Brain microvascular endothelial cell (primary cell): ENCODE results near the gene MFN2.

Source experiments
- DNase-seq: peaks from one replicate; pipeline ENCODE4 v3.0.0-alpha.2; 2020
- H3K27ac ChIP-seq: fragments of 250-450 bp; sonication (Bioruptor Pico); 2 replicates; pipeline ENCODE4 v1.5.1; 2020; ENCODE audit warnings: mild to moderate bottlenecking, moderate library complexity
- H3K27me3 ChIP-seq: fragments of 250-450 bp; sonication (Bioruptor Pico); replicated peaks from 2 replicates; pipeline ENCODE4 v1.5.1; 2020; ENCODE audit warnings: mild to moderate bottlenecking
- H3K36me3 ChIP-seq: fragments of 250-450 bp; sonication (Bioruptor Pico); replicated peaks from 2 replicates; pipeline ENCODE4 v1.5.1; 2020; ENCODE audit warnings: mild to moderate bottlenecking
- H3K4me3 ChIP-seq: 2 replicates; pipeline ENCODE4 v1.5.1; 2011; ENCODE audit warnings: low read depth, mild to moderate bottlenecking, control low read depth, low read length, moderate library complexity
- in situ Hi-C: cut with HindIII; loops from 2 replicates; pipeline ENCODE4 v1.10.0; 2017; ENCODE audit warnings: low sequenced_read_pairs, low pct_ligation_motif_present
- TF ChIP-seq, protein P1 (sequence below): IDR thresholded peaks from 2 replicates; pipeline ENCODE4 v1.5.1; 2011; ENCODE audit warnings: low read depth, mild to moderate bottlenecking, moderate library complexity, low read length, control low read depth, inconsistent platforms; ENCODE audit errors: missing control alignments

Gene MFN2

DNA sequence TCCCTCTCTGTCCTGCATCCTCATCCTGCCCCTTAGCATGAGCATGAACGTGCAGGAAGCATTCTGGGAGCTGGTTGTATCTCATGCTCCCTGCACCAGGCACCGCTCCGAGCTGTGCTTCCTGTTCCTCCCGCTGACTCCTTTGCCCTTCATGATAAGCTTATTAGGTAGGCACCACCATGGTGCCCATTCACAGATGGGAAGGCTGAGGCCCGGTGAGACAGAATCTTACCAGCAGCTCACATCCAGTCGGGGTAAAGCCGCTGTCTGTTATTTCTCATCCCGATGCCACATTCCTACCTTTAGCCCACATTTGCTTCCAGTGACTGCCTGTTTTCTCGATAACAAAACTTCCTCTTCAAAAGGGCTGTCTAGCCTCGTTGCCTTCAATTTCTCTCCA lies 46.3 kb downstream of the MFN2 start:
- no peaks in the 10 kb centered on the region for H3K27me3 ChIP-seq
- no peak overlapping the region for H3K27ac ChIP-seq
- no peak for DNase-seq
- in situ Hi-C loops: no loop called here
- no peak overlapping the region for H3K4me3 ChIP-seq
- TF ChIP-seq, protein P1, sequence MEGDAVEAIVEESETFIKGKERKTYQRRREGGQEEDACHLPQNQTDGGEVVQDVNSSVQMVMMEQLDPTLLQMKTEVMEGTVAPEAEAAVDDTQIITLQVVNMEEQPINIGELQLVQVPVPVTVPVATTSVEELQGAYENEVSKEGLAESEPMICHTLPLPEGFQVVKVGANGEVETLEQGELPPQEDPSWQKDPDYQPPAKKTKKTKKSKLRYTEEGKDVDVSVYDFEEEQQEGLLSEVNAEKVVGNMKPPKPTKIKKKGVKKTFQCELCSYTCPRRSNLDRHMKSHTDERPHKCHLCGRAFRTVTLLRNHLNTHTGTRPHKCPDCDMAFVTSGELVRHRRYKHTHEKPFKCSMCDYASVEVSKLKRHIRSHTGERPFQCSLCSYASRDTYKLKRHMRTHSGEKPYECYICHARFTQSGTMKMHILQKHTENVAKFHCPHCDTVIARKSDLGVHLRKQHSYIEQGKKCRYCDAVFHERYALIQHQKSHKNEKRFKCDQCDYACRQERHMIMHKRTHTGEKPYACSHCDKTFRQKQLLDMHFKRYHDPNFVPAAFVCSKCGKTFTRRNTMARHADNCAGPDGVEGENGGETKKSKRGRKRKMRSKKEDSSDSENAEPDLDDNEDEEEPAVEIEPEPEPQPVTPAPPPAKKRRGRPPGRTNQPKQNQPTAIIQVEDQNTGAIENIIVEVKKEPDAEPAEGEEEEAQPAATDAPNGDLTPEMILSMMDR: no peak
- peaks cover 41% of the 10 kb centered on the region for H3K36me3 ChIP-seq

DNA sequence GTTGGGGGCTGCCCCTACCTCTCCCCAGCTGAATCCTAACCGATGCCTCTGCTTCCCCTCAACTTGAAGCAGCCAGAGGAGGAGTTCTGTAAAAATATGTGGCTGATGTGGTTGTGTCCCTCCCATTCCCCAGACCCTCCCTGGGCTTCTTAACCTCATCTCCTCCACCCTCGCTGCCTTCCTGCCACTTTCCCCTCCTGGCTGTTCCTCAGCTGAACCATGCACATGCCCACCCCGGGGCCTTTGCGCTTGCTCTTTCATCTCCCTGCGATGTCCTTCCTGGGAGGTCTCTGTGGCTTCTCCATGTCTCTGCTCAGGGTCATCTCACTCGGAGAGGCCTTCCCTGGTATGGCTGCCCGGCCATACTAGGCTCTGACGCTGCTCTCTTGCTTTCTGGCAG lies 48.0 kb downstream of the MFN2 start:
- TF ChIP-seq, protein P1: no peak
- H3K27me3 ChIP-seq: no peaks in the 10 kb centered on the region
- peaks cover 37% of the 10 kb centered on the region for H3K36me3 ChIP-seq
- no peak overlapping the region for H3K4me3 ChIP-seq
- in situ Hi-C loops: no loop called here
- no peak for DNase-seq
- no peak overlapping the region for H3K27ac ChIP-seq

DNA sequence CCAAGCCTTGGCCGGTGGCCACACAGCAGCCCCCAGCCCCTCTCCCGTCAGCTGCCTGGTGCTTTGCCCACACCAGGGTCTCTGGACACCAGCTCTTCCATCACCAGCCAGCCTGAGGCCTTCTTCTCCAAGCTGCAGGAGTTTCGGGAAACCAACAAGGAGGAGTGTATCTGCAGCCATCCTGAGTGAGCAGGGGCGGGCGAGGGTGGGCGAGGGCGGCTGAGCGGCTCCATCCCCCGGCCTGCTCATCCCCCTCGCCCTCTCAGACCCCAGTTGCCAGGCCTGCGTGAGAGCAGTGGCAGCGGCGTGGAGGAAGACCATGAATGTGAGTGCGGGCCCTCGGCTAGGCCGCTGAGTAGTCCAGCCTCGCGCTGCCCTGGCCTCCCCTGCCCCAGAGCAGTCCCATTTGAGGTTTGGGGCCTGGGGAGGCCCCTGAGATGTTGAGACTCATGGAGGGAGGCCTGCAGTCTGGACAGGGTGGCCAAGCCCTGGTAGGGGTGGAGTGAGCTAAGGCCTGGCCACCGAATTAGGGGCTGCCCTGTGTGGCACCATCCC lies 48.8 kb downstream of the MFN2 start:
- DNase-seq: no peak
- H3K36me3 ChIP-seq: peaks cover 34% of the 10 kb centered on the region
- no peak overlapping the region for H3K4me3 ChIP-seq
- no peak overlapping the region for H3K27ac ChIP-seq
- no peaks in the 10 kb centered on the region for H3K27me3 ChIP-seq
- in situ Hi-C loops: no loop called here
- TF ChIP-seq, protein P1: no peak

DNA sequence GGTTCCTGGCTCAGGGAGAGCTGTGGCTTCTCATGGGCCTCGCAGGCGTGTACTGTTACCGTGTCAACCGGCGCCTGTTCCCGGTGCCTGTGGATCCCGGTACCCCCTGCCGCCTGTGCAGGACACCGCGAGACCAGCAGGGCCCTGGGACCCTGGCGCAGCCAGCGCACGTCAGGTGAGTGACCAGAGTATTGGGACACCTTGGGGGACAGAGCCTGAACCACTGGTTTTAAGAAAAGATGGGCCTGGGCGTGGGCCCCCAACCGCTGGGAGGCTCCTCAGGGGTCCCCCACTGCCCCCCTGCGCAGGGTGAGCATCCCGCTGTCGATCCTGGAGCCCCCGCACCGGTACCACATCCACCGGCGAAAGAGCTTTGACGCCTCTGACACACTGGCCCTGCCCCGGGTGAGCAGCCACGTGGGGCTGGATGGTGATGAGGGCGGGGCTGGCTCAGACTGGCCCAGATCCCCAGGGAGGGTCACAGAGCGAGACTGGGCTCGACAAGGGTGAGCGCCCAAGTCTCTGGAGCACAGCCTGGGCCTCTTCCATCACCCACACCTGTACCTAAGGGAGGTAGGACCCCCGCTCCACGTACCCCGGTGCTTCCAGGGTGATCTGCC lies 49.6 kb downstream of the MFN2 start:
- H3K27ac ChIP-seq: no peak overlapping the region
- H3K27me3 ChIP-seq: no peaks in the 10 kb centered on the region
- TF ChIP-seq, protein P1: no peak
- peaks cover 32% of the 10 kb centered on the region for H3K36me3 ChIP-seq
- in situ Hi-C loops: no loop called here
- DNase-seq: no peak
- no peak overlapping the region for H3K4me3 ChIP-seq

DNA sequence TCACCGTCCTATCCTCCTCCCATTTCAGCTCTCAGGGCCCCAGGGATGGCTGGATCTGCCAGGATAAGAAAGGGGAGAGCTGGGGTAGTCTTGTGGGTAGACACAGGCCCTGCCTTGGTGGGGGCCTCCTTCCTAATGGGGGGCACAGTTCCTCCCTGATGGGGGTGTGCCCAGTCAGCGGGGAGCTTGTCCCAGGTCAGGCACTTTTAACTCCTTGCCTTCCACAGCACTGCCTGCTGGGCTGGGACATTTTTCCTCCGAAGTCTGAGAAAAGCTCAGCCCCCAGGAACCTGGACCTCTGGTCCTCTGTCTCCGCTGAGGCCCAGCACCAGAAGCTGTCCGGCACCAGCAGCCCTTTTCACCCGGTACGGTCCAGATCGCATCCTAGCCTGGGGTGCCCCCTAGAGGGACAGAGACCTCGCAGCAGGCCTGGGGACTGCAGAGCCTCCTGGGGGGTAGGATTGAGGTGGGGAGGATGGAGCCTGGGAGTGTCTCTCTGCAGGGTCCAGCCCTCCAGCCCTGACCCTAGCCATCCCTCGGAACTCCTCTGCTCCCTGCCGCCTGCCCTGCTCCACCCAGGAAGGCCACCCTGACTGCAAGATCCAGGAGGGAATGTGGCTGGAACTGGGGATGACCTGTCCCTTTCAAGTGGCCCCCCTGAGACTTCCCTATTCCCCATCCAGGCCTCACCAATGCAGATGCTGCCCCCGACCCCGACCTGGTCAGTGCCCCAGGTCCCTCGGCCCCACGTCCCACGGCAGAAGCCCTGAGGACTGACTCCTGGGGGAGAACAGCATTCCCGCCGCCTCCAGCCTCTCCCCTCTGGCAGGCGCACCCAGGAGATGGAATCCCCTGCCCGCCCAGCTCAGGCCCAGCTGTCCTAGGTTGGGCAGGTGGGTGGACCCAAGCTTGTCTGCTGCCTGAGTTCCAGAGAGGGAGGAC lies 51.1 kb downstream of the MFN2 start:
- in situ Hi-C loops: no loop called here
- no peak overlapping the region for H3K4me3 ChIP-seq
- H3K36me3 ChIP-seq: peaks cover 24% of the 10 kb centered on the region
- TF ChIP-seq, protein P1: peak; percentile 79
- peak; percentile 20 for DNase-seq
- no peaks in the 10 kb centered on the region for H3K27me3 ChIP-seq
- no peak overlapping the region for H3K27ac ChIP-seq
